OCI-LY1 (cell line): ENCODE measurements around the gene HAGH.

Experiments
- EZH2 ChIP-seq: fragments of 200-600 bp; sonication (generic), shearing (Covaris generic); IDR thresholded peaks from 2 replicates; pipeline ENCODE4 v1.8.0; 2017; ENCODE audit warnings: borderline replicate concordance, mixed run types, mild to moderate bottlenecking, antibody characterized with exemption, low read length, moderate library complexity, mixed read lengths
- TF ChIP-seq, protein P1 (sequence below): fragments of 200-600 bp; sonication (generic), shearing (Covaris generic); IDR thresholded peaks from 2 replicates; pipeline ENCODE4 v1.5.1; 2017; ENCODE audit warnings: mild to moderate bottlenecking, antibody characterized with exemption, low read length, moderate library complexity, mixed read lengths

DNA sequence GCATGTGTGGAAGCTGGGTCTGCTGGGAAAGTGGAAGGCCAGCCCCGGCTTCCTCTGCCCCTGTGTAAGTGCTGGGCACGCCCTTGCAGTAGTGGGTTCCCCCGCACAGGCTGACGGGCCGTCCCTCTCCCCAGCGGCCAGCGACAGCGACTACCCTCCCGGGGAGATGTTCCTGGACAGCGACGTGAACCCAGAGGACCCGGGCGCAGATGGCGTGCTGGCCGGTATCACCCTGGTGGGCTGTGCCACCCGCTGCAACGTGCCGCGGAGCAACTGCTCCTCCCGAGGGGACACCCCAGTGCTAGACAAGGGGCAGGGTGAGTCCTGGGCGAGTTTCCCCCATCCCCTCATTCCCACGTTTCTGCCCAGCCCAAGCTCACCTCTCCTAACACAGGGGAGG lies 60.8 kb downstream of the HAGH start:
- TF ChIP-seq, protein P1, sequence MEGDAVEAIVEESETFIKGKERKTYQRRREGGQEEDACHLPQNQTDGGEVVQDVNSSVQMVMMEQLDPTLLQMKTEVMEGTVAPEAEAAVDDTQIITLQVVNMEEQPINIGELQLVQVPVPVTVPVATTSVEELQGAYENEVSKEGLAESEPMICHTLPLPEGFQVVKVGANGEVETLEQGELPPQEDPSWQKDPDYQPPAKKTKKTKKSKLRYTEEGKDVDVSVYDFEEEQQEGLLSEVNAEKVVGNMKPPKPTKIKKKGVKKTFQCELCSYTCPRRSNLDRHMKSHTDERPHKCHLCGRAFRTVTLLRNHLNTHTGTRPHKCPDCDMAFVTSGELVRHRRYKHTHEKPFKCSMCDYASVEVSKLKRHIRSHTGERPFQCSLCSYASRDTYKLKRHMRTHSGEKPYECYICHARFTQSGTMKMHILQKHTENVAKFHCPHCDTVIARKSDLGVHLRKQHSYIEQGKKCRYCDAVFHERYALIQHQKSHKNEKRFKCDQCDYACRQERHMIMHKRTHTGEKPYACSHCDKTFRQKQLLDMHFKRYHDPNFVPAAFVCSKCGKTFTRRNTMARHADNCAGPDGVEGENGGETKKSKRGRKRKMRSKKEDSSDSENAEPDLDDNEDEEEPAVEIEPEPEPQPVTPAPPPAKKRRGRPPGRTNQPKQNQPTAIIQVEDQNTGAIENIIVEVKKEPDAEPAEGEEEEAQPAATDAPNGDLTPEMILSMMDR = no peak
- no peak for TF ChIP-seq EZH2
